Kidney (tissue), 14 donors: ENCODE results near the gene ARHGDIA. TPM values are rescaled to one million over a fixed set of nuclear protein-coding genes. Genes with fewer than 3 reads are reported as not detected.

Source experiments
- DNase-seq, 5 donors: peaks; one replicate each; pipeline ENCODE4 v3.0.0-alpha.2; 2013 to 2020
- FAIRE-seq: peaks from 2 replicates; lab custom pipeline; 2012; peaks lifted over from hg19 to GRCh38; lab: Jason Lieb, UNC
- H3K27ac ChIP-seq, 2 donors: one replicate each; pipeline ENCODE4 v1.7.0; 2013; ENCODE audit warnings: low read depth in 2 of 2, low read length in 2 of 2, inconsistent platforms in 1 of 2
- H3K27me3 ChIP-seq: one replicate; pipeline ENCODE4 v1.7.1; 2013; ENCODE audit warnings: low read length, inconsistent platforms; ENCODE audit not compliant: control insufficient read depth, insufficient read depth
- H3K36me3 ChIP-seq, 3 donors: one replicate each; pipeline versions ENCODE4 v1.7.0 to v1.7.1; 2013; ENCODE audit warnings: low read length in 3 of 3, control low read depth in 1 of 3, inconsistent platforms in 1 of 3; ENCODE audit not compliant: insufficient read depth in 3 of 3, control insufficient read depth in 2 of 3
- H3K4me1 ChIP-seq, 3 donors: one replicate each; pipeline versions ENCODE4 v1.7.0 to v1.7.1; 2013; ENCODE audit warnings: low read length in 3 of 3, inconsistent platforms in 1 of 3, low read depth in 1 of 3; ENCODE audit not compliant: control insufficient read depth in 2 of 3, insufficient read depth in 2 of 3
- H3K4me3 ChIP-seq, 3 donors: one replicate each; pipeline versions ENCODE4 v1.7.0 to v1.8.1; 2013; ENCODE audit warnings: low read length in 3 of 3, control low read depth in 1 of 3, inconsistent platforms in 1 of 3
- H3K9ac ChIP-seq, 3 donors: one replicate each; pipeline versions ENCODE4 v1.7.0 to v1.7.1; 2013; ENCODE audit warnings: low read length in 3 of 3, control low read depth in 1 of 3, inconsistent platforms in 1 of 3
- H3K9me3 ChIP-seq, 3 donors: one replicate each; pipeline versions ENCODE4 v1.7.0 to v1.7.1; 2013; ENCODE audit warnings: low read length in 3 of 3, control low read depth in 1 of 3, inconsistent platforms in 1 of 3; ENCODE audit not compliant: control insufficient read depth in 2 of 3, insufficient read depth in 1 of 3
- intact Hi-C: fragments of 100-400 bp; cut with DNase I; formaldehyde crosslinking; loops from one replicate; pipeline ENCODE4 v1.11.1; 2022
- polyA plus RNA-seq: library from polyadenylated mRNA; stranded (reverse); fragments of 350-450 nt; fragmentation: Illumina TruSeq; extraction: RNeasy Lipid Tissue Mini Kit (QIAGEN cat#74804); gene quantifications from one replicate; pipeline ENCODE4 v1.2.3, GENCODE V29; 2014; ENCODE audit warnings: low read depth, low replicate concordance; ENCODE audit not compliant: insufficient read depth
- total RNA-seq: library from RNA; stranded (reverse); fragmentation: NEBNext Ultra II Directional; extraction: Animal tissue kit (Norgen Biotek cat#: 25700); gene quantifications from one replicate; pipeline ENCODE4 v1.2.1, GENCODE V29; 2021
- TF ChIP-seq, protein P1 (sequence below): IDR thresholded peaks from 3 replicates; pipeline ENCODE4 v1.5.1; 2012; ENCODE audit warnings: mild to moderate bottlenecking, moderate library complexity, borderline replicate concordance; ENCODE audit not compliant: insufficient read depth; ENCODE audit errors: extremely low read depth
- donor health status: control.
- donor health status: control.
- donor health status: control.
- donor health status: control.
- donor health status: control.
- donor health status: DM: yes; HTN: yes; CAD: no.
- donor health status: Normal renal cell carcinoma (clear cell type).

The ARHGDIA gene
- total and polyA plus RNA-seq, 2 donors from 2014 or later: 424 to 453 TPM

DNA sequence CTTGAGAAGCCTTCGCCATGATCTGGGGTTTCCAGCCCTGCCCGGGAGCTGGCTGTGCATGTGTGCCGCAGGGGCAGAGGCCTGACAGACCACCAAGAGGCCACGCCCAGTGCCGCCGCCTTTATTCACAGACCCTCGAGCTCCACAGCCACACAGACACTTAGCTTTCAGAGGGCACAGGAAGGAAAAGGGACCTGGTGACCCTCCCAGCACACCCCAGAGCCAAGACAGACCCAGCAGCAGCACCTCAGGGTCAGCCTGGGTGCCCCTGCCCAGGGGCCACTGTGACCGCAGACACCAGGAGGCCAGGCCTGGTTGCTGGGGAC is 48.9 kb downstream of the ARHGDIA start:
- Histone ChIP-seq H3K36me3 (no peaks in the 10 kb centered on the region), H3K9ac (peak overlapping the region in 1 of 3 donors; percentile 69), H3K4me3 (no peak overlapping the region), H3K4me1 (peaks cover 0 to 14% (median 0%) of the 10 kb centered on the region in 3 donors), H3K27me3 (no peaks in the 10 kb centered on the region), H3K27ac (peak overlapping the region; percentile 83 to 93), H3K9me3 (no peaks in the 10 kb centered on the region)
- FAIRE-seq: no peak
- intact Hi-C loops: no loop called here
- peak in 1 of 5 donors; percentile 40 for DNase-seq
- TF ChIP-seq, protein P1, sequence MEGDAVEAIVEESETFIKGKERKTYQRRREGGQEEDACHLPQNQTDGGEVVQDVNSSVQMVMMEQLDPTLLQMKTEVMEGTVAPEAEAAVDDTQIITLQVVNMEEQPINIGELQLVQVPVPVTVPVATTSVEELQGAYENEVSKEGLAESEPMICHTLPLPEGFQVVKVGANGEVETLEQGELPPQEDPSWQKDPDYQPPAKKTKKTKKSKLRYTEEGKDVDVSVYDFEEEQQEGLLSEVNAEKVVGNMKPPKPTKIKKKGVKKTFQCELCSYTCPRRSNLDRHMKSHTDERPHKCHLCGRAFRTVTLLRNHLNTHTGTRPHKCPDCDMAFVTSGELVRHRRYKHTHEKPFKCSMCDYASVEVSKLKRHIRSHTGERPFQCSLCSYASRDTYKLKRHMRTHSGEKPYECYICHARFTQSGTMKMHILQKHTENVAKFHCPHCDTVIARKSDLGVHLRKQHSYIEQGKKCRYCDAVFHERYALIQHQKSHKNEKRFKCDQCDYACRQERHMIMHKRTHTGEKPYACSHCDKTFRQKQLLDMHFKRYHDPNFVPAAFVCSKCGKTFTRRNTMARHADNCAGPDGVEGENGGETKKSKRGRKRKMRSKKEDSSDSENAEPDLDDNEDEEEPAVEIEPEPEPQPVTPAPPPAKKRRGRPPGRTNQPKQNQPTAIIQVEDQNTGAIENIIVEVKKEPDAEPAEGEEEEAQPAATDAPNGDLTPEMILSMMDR: no peak

DNA sequence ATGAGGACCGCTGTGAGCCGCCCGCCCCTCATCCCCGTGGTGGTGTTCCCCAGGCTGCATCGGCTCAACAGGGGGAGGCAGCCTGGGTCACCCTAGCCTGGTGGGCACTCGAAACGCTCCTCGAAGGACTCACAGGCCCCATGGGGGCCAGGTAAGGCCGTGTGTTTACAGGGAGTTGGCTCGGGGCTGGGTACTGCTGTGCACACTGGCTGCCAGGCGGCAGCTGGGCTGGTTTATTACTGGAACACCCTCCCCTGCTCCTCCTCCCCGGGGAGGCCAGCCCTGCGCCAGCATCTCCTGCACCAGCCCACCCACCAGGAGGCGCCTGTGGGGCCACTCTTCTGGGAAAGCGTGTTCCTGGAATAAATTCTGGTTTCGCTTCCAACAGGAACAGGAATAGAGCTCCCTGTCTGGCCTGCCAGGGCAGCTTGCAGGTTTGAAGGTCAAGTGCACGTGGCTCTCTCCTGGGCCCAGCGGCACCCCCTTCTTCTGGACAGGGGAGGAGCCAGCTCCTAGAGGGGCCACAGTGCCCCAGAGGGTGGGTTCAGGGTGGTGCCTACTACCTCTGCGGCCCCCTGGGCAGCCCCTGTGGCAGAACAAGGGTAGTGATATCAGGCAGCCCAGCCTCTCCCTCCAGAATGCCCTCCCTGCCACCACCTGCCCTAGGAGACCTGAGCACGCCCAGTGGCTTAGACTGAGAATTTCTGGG is 49.4 kb downstream of the ARHGDIA start:
- TF ChIP-seq, protein P1: peak; percentile 56
- Histone ChIP-seq H3K27me3 (no peaks in the 10 kb centered on the region), H3K9me3 (no peaks in the 10 kb centered on the region), H3K4me1 (peaks cover 0 to 14% (median 0%) of the 10 kb centered on the region in 3 donors), H3K36me3 (no peaks in the 10 kb centered on the region), H3K9ac (peak overlapping the region in 1 of 3 donors; percentile 69), H3K27ac (peak overlapping the region; percentile 86 to 93), H3K4me3 (no peak overlapping the region)
- DNase-seq (peak in 4 of 5 donors; percentile 59 to 94 (median 66)), FAIRE-seq (no peak)
- intact Hi-C loops: no loop called here

- no peaks in the 10 kb centered on the region for H3K36me3 ChIP-seq
- peak overlapping the region in 1 of 3 donors; percentile 34 for H3K9ac ChIP-seq
- H3K4me3 ChIP-seq: no peak overlapping the region
- FAIRE-seq: no peak
- H3K4me1 ChIP-seq: peaks cover 0 to 14% (median 0%) of the 10 kb centered on the region in 3 donors
- H3K9me3 ChIP-seq: no peaks in the 10 kb centered on the region
- intact Hi-C loops: no loop called here
- H3K27ac ChIP-seq: peak overlapping the region; percentile 86 to 93
- TF ChIP-seq, protein P1: no peak
- DNase-seq: peak in 1 of 5 donors; percentile 37
- H3K27me3 ChIP-seq: no peaks in the 10 kb centered on the region
Measured at GRCh38 chr17:81821147-81821546, 50.0 kb downstream of the ARHGDIA start.

GRCh38 chr17:81819708-81820107 is 51.4 kb downstream of the ARHGDIA start:
- Histone ChIP-seq H3K27ac (no peak overlapping the region), H3K27me3 (no peaks in the 10 kb centered on the region), H3K9ac (no peak overlapping the region), H3K4me3 (no peak overlapping the region), H3K4me1 (peaks cover 0 to 17% (median 0%) of the 10 kb centered on the region in 3 donors), H3K36me3 (no peaks in the 10 kb centered on the region), H3K9me3 (no peaks in the 10 kb centered on the region)
- DNase-seq (no peak), FAIRE-seq (no peak)
- intact Hi-C loops: no loop called here
- TF ChIP-seq, protein P1: no peak
